Cardiac muscle cell (in vitro differentiated cells and primary cell): ENCODE data around the gene OPHN1. TPM values are rescaled to one million over a fixed set of nuclear protein-coding genes. Genes with fewer than 3 reads are reported as not detected.

ENCODE experiments used
- DNase-seq, 2 donors: peaks; one replicate each; pipeline versions ENCODE4 v3.0.0 to v3.0.0-alpha.2; 2010 to 2017; ENCODE audit warnings: low read depth in 1 of 2, low spot score in 1 of 2
- H3K27ac ChIP-seq: fragments of 200-600 bp; sonication (generic); 2 replicates; pipeline ENCODE4 v1.5.1; 2016
- H3K27me3 ChIP-seq: fragments of 200-600 bp; sonication (generic); 2 replicates; pipeline ENCODE4 v1.6.0; 2016; ENCODE audit warnings: control low read depth
- H3K36me3 ChIP-seq: fragments of 200-600 bp; sonication (generic); 2 replicates; pipeline ENCODE4 v1.5.1; 2016; ENCODE audit warnings: control low read depth
- H3K4me1 ChIP-seq: fragments of 200-600 bp; sonication (generic); 2 replicates; pipeline ENCODE4 v1.8.1; 2017; ENCODE audit warnings: low read depth, mild to moderate bottlenecking, mixed run types
- H3K4me3 ChIP-seq: fragments of 200-600 bp; sonication (generic); 2 replicates; pipeline ENCODE4 v1.5.1; 2016; ENCODE audit warnings: mild to moderate bottlenecking
- H3K9me3 ChIP-seq: fragments of 200-600 bp; sonication (generic); 2 replicates; pipeline ENCODE4 v1.5.1; 2017; ENCODE audit warnings: low read depth, mild to moderate bottlenecking, control low read depth
- polyA plus RNA-seq: library from polyadenylated mRNA; unstranded; fragments of >200 nt; fragmentation: Nextera tagmentation; extraction: Ambion mirVana; gene quantifications from 2 replicates; pipeline ENCODE4 v1.2.1, GENCODE V29; 2016
- total RNA-seq: library from RNA; depleted of rRNA; stranded (reverse); fragments of >200 nt; gene quantifications from 2 replicates; pipeline ENCODE4 v1.2.3, GENCODE V29; 2016
- TF ChIP-seq, protein P1 (sequence below): IDR thresholded peaks from 2 replicates; pipeline ENCODE4 v1.5.1; 2012; ENCODE audit warnings: low read depth, mild to moderate bottlenecking, low read length

Gene OPHN1
- total and polyA plus RNA-seq, 2 experiments from 2014 or later, result 2.4 to 4.7 TPM

DNA sequence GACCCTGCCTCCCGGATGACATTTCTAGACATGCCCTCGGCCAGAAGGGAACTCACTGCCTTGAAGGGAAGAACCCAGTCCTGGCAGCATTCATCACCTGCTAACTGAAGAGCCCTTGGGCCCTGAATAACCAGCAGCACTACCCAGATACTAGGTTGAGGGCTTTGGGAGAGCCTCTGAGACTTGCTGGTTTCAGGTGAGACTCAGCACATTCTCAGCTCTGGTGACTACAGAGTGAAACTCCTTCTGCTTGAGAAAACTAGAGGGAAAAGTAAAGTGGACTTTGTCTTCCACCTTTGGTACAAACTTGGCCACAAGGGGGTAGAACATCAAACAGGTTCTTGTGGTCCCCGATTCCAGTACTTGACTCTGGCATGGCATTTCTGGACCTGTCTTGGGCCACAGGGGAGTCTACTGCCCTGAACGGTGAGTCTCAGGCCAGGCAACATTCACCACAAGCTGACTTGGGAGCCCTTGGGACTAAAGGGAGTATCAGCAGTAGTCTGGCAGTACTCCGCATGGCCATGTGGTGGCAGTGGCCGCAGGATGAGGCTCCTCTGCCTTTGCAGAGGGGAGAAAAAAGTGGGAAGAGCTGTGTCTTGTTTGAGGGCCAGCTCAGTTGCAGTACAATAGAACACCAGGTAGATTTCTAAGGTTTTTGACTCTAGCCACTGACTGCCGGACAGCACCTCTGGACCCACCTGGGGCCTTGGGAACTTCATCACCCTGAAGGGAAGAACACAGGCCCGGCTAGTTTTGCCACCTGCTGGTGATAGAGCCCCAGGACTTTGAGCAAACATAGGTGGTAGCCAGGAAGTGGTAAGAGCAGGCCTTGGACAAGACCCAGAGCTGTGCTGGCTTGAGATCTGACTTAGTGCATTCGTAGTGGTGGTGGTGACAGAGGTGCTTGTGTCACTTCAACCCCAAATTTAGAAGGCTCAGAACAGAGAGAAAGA lies 414.8 kb downstream of the OPHN1 start:
- Histone ChIP-seq H3K27ac (no peak overlapping the region), H3K36me3 (no peaks in the 10 kb centered on the region), H3K4me3 (no peak overlapping the region), H3K27me3 (no peaks in the 10 kb centered on the region), H3K9me3 (no peaks in the 10 kb centered on the region), H3K4me1 (no peaks in the 10 kb centered on the region)
- DNase-seq, result peak; percentile 29 to 35
- TF ChIP-seq, protein P1, sequence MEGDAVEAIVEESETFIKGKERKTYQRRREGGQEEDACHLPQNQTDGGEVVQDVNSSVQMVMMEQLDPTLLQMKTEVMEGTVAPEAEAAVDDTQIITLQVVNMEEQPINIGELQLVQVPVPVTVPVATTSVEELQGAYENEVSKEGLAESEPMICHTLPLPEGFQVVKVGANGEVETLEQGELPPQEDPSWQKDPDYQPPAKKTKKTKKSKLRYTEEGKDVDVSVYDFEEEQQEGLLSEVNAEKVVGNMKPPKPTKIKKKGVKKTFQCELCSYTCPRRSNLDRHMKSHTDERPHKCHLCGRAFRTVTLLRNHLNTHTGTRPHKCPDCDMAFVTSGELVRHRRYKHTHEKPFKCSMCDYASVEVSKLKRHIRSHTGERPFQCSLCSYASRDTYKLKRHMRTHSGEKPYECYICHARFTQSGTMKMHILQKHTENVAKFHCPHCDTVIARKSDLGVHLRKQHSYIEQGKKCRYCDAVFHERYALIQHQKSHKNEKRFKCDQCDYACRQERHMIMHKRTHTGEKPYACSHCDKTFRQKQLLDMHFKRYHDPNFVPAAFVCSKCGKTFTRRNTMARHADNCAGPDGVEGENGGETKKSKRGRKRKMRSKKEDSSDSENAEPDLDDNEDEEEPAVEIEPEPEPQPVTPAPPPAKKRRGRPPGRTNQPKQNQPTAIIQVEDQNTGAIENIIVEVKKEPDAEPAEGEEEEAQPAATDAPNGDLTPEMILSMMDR, result peak; percentile 50

DNA sequence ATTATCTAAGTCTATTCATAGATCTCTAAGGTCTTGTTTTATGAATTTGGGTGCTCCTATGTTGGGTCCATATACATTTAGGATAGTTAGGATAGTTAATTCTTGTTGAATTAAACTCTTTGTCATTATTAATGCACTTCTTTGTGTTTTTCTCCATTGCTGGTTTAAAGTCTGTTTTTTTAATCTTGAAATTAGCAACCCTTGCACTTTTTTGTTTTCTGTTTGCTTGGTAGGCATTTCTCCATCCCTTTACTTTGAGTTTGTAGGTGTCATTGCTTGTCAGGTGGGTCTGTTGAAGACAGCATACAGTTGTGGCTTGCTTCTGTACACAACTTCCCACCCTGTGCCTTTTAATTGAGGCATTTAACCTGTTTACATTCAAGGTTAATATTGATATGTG lies 434.8 kb downstream of the OPHN1 start:
- Histone ChIP-seq H3K27me3 (no peaks in the 10 kb centered on the region), H3K9me3 (no peaks in the 10 kb centered on the region), H3K36me3 (no peaks in the 10 kb centered on the region), H3K27ac (no peak overlapping the region), H3K4me3 (no peak overlapping the region), H3K4me1 (no peaks in the 10 kb centered on the region)
- TF ChIP-seq, protein P1, result no peak
- DNase-seq, result no peak

Other genes with a start within 250 kb of the OPHN1 start
- gene YIPF6, start 65.6 kb upstream of the OPHN1 start, total RNA-seq, result 17.0 and 20.7 TPM in 2 replicates
- 39.2 and 53.9 TPM in 2 replicates for gene YIPF6, start 65.6 kb upstream of the OPHN1 start, polyA plus RNA-seq
- gene STARD8, start 214.2 kb upstream of the OPHN1 start, total RNA-seq, result 1.9 TPM in 2 replicates
- 0.60 and 0.91 TPM in 2 replicates for gene STARD8, start 214.2 kb upstream of the OPHN1 start, polyA plus RNA-seq